Right hindlimb (tissue), 1 donor: Measurements from ENCODE around the gene LHX3.
A peak's percentile ranks its signal among the peaks of the same experiment; 100 is the strongest.

Source experiments
- DNase-seq: peaks from one replicate; pipeline ENCODE4 v3.0.0-alpha.2; 2018

LHX3 gene

GRCh38 chr9:136191099-136191959 is 13.6 kb downstream of the LHX3 start:
- no peak for DNase-seq

GRCh38 chr9:136190656-136191055 is 14.3 kb downstream of the LHX3 start:
- DNase-seq = no peak

- no peak for DNase-seq
Measured at GRCh38 chr9:136190237-136190601, 14.7 kb downstream of the LHX3 start.

GRCh38 chr9:136189394-136190236 is 15.3 kb downstream of the LHX3 start:
- DNase-seq = no peak

GRCh38 chr9:136187683-136188586 is 17.0 kb downstream of the LHX3 start:
- no peak for DNase-seq

- no peak for DNase-seq
Measured at GRCh38 chr9:136187197-136187596, 17.7 kb downstream of the LHX3 start.

GRCh38 chr9:136186386-136186785 is 18.5 kb downstream of the LHX3 start:
- no peak for DNase-seq

- DNase-seq = no peak
Measured at GRCh38 chr9:136185596-136186366, 19.1 kb downstream of the LHX3 start.

GRCh38 chr9:136185066-136185465 is 19.9 kb downstream of the LHX3 start:
- no peak for DNase-seq

GRCh38 chr9:136182850-136183422 is 22.0 kb downstream of the LHX3 start:
- DNase-seq = no peak

- DNase-seq = no peak
Measured at GRCh38 chr9:136182420-136182787, 22.5 kb downstream of the LHX3 start.

GRCh38 chr9:136181784-136182419 is 23.0 kb downstream of the LHX3 start:
- DNase-seq = no peak

- no peak for DNase-seq
Measured at GRCh38 chr9:136180586-136180985, 24.3 kb downstream of the LHX3 start.

- DNase-seq = no peak
Measured at GRCh38 chr9:136179761-136180160, 25.2 kb downstream of the LHX3 start.

- DNase-seq = no peak
Measured at GRCh38 chr9:136179101-136179616, 25.8 kb downstream of the LHX3 start.

GRCh38 chr9:136178773-136179075 is 26.2 kb downstream of the LHX3 start:
- no peak for DNase-seq

- no peak for DNase-seq
Measured at GRCh38 chr9:136178061-136178772, 26.7 kb downstream of the LHX3 start.

GRCh38 chr9:136177224-136177623 is 27.7 kb downstream of the LHX3 start:
- peak; percentile 39 for DNase-seq

GRCh38 chr9:136175616-136176197 is 29.2 kb downstream of the LHX3 start:
- peak; percentile 64 for DNase-seq
